Measurements from ENCODE around the gene CCDC7.
"Not testable (repeated sequence)": the region's sequence is repeated elsewhere in the genome, so short reads cannot be mapped to it uniquely, and the experiment has no call there.

DNA sequence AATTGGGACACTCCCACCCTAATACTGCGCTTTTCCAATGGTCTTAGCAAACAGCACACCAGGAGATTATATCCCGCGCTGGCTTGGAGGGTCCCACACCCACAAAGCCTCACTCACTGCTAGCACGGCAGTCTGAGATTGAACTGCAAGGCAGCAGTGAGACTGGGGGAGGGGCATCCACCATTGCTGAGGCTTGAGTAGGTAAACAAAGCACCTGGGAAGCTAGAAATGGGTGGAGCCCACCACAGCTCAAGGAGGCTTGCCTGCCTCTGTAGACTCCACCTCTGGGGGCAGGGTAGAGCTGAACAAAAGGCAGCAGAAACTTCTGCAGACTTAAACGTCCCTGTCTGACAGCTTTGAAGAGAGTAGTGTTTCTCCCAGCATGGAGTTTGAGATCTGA is 309.0 kb downstream of the CCDC7 start:
- TF ChIP-seq POLR2A (IDR thresholded peaks at IDR 0.05; ENCODE audit: borderline replicate concordance, extremely low read depth, insufficient read depth, insufficient read length); EZH2 (IDR thresholded peaks at IDR 0.05); POLR2AphosphoS5 (IDR thresholded peaks at IDR 0.05; ENCODE audit: low read depth, low read length); EZH2phosphoT487 (IDR thresholded peaks at IDR 0.05; ENCODE audit: borderline replicate concordance); YY1 (IDR thresholded peaks at IDR 0.05; ENCODE audit: extremely low read depth, insufficient replicate concordance, low read depth, low read length); ZFX (IDR thresholded peaks at IDR 0.05); FOSL1 (IDR thresholded peaks at IDR 0.05; ENCODE audit: low read depth); SRF (IDR thresholded peaks at IDR 0.05; ENCODE audit: low read depth); SIN3A (IDR thresholded peaks at IDR 0.05; ENCODE audit: low read depth): not testable (repeated sequence)
- TF ChIP-seq, protein P1, sequence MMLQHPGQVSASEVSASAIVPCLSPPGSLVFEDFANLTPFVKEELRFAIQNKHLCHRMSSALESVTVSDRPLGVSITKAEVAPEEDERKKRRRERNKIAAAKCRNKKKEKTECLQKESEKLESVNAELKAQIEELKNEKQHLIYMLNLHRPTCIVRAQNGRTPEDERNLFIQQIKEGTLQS (IDR thresholded peaks at IDR 0.05) = not testable (repeated sequence)
- TF ChIP-seq, protein P2, sequence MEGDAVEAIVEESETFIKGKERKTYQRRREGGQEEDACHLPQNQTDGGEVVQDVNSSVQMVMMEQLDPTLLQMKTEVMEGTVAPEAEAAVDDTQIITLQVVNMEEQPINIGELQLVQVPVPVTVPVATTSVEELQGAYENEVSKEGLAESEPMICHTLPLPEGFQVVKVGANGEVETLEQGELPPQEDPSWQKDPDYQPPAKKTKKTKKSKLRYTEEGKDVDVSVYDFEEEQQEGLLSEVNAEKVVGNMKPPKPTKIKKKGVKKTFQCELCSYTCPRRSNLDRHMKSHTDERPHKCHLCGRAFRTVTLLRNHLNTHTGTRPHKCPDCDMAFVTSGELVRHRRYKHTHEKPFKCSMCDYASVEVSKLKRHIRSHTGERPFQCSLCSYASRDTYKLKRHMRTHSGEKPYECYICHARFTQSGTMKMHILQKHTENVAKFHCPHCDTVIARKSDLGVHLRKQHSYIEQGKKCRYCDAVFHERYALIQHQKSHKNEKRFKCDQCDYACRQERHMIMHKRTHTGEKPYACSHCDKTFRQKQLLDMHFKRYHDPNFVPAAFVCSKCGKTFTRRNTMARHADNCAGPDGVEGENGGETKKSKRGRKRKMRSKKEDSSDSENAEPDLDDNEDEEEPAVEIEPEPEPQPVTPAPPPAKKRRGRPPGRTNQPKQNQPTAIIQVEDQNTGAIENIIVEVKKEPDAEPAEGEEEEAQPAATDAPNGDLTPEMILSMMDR (IDR thresholded peaks at IDR 0.05 in 2 of 3, conservative IDR thresholded peaks at IDR 0.05 in 1 of 3; ENCODE audit: borderline replicate concordance in 1 of 3, insufficient read depth in 1 of 3, low read depth in 2 of 3, low read length in 2 of 3) = not testable (repeated sequence)
- TF ChIP-seq, protein P3, sequence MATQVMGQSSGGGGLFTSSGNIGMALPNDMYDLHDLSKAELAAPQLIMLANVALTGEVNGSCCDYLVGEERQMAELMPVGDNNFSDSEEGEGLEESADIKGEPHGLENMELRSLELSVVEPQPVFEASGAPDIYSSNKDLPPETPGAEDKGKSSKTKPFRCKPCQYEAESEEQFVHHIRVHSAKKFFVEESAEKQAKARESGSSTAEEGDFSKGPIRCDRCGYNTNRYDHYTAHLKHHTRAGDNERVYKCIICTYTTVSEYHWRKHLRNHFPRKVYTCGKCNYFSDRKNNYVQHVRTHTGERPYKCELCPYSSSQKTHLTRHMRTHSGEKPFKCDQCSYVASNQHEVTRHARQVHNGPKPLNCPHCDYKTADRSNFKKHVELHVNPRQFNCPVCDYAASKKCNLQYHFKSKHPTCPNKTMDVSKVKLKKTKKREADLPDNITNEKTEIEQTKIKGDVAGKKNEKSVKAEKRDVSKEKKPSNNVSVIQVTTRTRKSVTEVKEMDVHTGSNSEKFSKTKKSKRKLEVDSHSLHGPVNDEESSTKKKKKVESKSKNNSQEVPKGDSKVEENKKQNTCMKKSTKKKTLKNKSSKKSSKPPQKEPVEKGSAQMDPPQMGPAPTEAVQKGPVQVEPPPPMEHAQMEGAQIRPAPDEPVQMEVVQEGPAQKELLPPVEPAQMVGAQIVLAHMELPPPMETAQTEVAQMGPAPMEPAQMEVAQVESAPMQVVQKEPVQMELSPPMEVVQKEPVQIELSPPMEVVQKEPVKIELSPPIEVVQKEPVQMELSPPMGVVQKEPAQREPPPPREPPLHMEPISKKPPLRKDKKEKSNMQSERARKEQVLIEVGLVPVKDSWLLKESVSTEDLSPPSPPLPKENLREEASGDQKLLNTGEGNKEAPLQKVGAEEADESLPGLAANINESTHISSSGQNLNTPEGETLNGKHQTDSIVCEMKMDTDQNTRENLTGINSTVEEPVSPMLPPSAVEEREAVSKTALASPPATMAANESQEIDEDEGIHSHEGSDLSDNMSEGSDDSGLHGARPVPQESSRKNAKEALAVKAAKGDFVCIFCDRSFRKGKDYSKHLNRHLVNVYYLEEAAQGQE (IDR thresholded peaks at IDR 0.05; ENCODE audit: low read depth) = not testable (repeated sequence)
- TF ChIP-seq, protein P4, sequence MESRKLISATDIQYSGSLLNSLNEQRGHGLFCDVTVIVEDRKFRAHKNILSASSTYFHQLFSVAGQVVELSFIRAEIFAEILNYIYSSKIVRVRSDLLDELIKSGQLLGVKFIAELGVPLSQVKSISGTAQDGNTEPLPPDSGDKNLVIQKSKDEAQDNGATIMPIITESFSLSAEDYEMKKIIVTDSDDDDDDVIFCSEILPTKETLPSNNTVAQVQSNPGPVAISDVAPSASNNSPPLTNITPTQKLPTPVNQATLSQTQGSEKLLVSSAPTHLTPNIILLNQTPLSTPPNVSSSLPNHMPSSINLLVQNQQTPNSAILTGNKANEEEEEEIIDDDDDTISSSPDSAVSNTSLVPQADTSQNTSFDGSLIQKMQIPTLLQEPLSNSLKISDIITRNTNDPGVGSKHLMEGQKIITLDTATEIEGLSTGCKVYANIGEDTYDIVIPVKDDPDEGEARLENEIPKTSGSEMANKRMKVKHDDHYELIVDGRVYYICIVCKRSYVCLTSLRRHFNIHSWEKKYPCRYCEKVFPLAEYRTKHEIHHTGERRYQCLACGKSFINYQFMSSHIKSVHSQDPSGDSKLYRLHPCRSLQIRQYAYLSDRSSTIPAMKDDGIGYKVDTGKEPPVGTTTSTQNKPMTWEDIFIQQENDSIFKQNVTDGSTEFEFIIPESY (IDR thresholded peaks at IDR 0.05; ENCODE audit: extremely low read depth, insufficient replicate concordance, low read length) = not testable (repeated sequence)
